ENCODE results near the gene APC. TPM values are rescaled to one million over a fixed set of nuclear protein-coding genes. Genes with fewer than 3 reads are reported as not detected.

APC gene
- 7.0 to 13.8 TPM (median 11.8 TPM) in 5 replicates for total RNA-seq (2022; extraction: Qiagen RNA extraction)

DNA sequence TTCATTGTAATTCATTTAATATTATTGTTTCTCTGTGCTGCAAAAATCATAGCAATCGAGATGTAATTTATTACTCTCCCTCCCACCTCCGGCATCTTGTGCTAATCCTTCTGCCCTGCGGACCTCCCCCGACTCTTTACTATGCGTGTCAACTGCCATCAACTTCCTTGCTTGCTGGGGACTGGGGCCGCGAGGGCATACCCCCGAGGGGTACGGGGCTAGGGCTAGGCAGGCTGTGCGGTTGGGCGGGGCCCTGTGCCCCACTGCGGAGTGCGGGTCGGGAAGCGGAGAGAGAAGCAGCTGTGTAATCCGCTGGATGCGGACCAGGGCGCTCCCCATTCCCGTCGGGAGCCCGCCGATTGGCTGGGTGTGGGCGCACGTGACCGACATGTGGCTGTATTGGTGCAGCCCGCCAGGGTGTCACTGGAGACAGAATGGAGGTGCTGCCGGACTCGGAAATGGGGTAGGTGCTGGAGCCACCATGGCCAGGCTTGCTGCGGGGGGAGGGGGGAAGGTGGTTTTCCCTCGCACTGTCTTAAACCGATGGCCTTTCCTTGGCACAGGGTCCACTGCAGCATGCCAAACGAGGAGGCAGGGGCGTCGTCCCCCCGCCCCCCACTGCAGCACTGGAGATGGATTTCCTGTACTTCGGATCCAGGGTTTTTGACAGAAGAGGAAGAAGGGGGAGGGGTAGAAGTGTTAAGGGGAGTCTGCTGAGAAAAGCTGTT is at the start of gene APC:
APC (plus strand) TSS at position 423 of the 728 bp plus-strand sequence. CDS start 17,006 bp downstream, outside the sequence.

DNA sequence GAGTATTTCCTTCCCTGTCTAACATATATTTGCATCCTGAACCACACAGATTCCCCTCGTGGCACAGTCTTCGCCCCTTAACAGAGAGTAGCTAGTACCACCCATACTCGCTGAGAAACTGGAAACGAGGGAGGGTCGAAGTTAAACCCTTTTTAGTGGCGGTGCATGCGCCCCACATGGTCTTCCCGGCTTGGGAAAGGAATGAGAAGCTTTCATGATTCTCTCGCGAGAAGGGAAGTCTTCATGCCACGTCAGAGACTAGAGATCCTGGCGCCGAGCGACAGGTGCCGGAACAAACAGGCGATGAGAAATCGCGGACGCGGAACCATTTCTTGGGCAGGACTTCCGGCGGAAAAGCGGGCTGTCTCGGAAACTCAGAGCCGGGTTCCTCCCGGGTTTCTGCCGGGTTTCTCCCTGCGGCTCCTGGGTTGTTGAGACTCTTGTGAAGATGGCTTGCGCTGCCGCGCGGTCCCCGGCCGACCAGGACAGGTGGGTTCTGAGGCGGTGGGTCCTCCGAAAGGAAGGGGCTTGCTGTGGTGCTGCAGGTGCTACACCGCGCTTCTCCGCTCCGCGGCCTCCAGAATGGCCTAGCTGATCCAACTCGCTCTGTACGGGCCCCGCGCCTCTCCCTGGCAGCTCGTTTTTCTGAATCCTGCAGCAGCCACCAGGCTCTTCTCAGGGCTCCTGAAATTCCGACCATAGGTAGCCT is 123.4 kb downstream of the APC start, which contains the start of gene SRP19:
SRP19 (plus strand) TSS at position 359 of the 709 bp plus-strand sequence; CDS start at position 449, 90 bp downstream.

Other genes with a start within 250 kb of the APC start
- 84.9 to 98.2 TPM (median 88.7 TPM) in 5 replicates for gene SRP19, start 123.4 kb downstream of the APC start, total RNA-seq (2022; extraction: Qiagen RNA extraction)
- 95.9 to 161 TPM (median 101 TPM) in 5 replicates for gene REEP5, start 184.3 kb downstream of the APC start, total RNA-seq (2022; extraction: Qiagen RNA extraction)
- gene DCP2, start 238.9 kb downstream of the APC start, total RNA-seq (2022; extraction: Qiagen RNA extraction), result 9.2 to 14.8 TPM (median 11.9 TPM) in 5 replicates

Measured in A549 treated with dexamethasone at 1 μM for 4 hours (cell line).